A673 (cell line): ENCODE data around the gene APBA3.

Experiments used
- EZH2 ChIP-seq: fragments of 200-600 bp; sonication (generic); IDR thresholded peaks from 2 replicates; pipeline ENCODE4 v1.6.1; 2017; ENCODE audit warnings: borderline replicate concordance, low read depth, mild to moderate bottlenecking, mixed read lengths, antibody characterized with exemption, low read length; ENCODE audit not compliant: poor library complexity, severe bottlenecking
- TF ChIP-seq, protein P1 (sequence below): fragments of 300-800, 200-600 bp; sonication (generic); conservative IDR thresholded peaks from 2 replicates; pipeline ENCODE4 v1.5.1; 2017; ENCODE audit warnings: low read depth, mild to moderate bottlenecking, antibody characterized with exemption, low read length, moderate library complexity, mixed read lengths

DNA sequence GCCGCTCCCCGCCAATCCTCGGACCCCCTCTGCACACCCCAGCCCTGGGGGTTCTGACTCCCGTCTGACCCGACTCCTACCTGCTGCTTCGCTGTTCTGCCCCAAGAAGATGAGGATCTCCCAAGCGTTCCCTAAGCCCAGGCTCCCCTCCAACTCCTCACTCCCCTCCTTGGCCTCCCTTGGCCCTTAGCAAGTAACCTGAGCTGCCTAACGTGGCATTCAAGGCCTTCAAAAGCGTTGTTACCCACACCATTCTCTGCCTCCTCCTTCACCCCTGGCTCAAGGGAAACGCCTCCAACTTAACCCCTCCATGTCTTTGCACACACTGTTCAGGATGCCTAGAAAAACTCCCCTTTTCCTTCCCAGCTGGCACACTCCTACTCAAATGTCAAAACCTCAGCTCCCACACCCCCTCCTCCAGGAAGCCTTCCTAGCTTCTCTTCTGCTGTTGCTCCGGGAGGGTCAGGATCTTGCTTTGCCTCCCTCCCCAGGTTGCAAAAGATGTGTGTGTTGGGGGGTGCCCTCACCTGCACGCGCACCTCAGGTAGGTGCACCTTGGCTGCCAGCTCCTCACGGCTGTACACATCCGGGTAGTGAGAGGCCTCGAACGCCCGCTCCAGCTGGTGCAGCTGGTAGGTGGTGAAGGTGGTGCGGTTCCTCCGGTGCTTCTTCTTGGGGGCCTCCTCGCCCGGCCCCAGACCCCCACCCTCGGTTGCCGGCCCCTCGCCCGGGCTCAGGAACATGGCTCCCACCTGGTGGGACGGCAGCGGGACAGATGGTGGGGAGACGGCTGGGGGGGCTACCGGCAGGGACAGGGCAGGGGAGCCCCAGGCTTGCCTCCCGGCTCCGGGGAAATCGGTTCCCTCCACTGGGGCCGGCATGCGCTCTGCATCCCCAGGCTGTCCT lies 9.8 kb upstream of the APBA3 start:
- TF ChIP-seq, protein P1, sequence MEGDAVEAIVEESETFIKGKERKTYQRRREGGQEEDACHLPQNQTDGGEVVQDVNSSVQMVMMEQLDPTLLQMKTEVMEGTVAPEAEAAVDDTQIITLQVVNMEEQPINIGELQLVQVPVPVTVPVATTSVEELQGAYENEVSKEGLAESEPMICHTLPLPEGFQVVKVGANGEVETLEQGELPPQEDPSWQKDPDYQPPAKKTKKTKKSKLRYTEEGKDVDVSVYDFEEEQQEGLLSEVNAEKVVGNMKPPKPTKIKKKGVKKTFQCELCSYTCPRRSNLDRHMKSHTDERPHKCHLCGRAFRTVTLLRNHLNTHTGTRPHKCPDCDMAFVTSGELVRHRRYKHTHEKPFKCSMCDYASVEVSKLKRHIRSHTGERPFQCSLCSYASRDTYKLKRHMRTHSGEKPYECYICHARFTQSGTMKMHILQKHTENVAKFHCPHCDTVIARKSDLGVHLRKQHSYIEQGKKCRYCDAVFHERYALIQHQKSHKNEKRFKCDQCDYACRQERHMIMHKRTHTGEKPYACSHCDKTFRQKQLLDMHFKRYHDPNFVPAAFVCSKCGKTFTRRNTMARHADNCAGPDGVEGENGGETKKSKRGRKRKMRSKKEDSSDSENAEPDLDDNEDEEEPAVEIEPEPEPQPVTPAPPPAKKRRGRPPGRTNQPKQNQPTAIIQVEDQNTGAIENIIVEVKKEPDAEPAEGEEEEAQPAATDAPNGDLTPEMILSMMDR = no peak
- TF ChIP-seq EZH2 = no peak
